Stimulated activated CD4-positive, alpha-beta T cell treated with anti-CD3 and anti-CD28 coated beads, TNF-alpha, amount 100 ng/mL, for 4 hours (primary cell): Measurements from ENCODE around the gene BEST4.
"Not testable (repeated sequence)": the region's sequence is repeated elsewhere in the genome, so short reads cannot be mapped to it uniquely, and the experiment has no call there.

ENCODE experiments used
- DNase-seq, 3 experiments: peaks; one replicate each; pipeline ENCODE4 v3.0.0-alpha.2; 2020; ENCODE audit warnings: low read depth in 3 of 3

BEST4 gene

GRCh38 chr1:44802306-44803061 lies 14.5 kb upstream of the BEST4 start:
- DNase-seq, result no peak

GRCh38 chr1:44801491-44802305 lies 13.7 kb upstream of the BEST4 start:
- peak in 1 of 3 experiments; percentile 39 for DNase-seq

GRCh38 chr1:44799770-44800584 lies 12.0 kb upstream of the BEST4 start, which contains the start of gene PLK3:
Gene PLK3 (plus strand): TSS chr1:44800377. CDS start chr1:44800464, 87 bp downstream.
- DNase-seq, result peak; percentile 93 to 99 (median 98)

- DNase-seq, result no peak
These were observed 10.8 kb upstream of the BEST4 start for GRCh38 chr1:44798481-44799365.

- not testable (repeated sequence) for DNase-seq
These were observed 9.9 kb upstream of the BEST4 start for GRCh38 chr1:44797886-44798285.

DNA sequence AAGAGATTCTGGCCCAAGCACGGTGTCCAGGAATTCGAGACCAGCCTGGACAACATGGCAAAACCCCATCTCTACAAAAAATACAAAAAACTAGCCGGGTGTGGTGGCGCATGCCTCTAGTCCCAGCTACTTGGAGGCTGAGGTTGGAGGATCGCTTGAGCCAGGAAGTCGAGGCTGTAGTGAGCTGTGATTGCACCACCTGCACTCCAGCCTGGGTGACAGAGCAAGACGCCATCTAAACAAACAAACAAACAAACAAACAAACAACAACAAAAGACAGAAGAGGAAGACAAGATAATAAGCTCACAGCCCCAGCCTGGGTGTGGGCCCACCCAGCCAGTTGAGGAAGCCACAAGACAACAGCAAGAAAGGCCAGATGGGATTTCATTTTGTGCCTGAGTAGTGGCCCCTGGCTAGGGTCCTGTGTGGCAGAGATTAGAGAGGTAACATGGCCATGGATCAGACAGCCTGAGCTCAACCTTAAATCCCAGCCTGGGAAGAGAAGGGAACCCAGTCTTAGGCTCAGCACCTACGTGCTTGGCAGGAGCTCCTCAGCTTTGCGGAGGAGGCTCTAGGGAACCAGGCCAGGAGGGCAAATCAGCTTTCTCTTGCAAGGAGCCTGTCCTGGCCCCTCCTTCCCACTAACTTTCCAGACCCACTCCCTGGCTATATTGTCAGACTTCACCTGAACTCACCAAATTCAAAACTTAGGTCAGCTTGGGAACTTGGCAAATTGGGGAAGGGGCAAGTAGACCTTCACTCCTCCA lies 4.9 kb upstream of the BEST4 start:
- DNase-seq, result no peak

- DNase-seq, result no peak
These were observed 3.2 kb upstream of the BEST4 start for GRCh38 chr1:44790968-44791801.

- no peak for DNase-seq
These were observed 464 bp downstream of the BEST4 start for GRCh38 chr1:44787506-44787905.

DNA sequence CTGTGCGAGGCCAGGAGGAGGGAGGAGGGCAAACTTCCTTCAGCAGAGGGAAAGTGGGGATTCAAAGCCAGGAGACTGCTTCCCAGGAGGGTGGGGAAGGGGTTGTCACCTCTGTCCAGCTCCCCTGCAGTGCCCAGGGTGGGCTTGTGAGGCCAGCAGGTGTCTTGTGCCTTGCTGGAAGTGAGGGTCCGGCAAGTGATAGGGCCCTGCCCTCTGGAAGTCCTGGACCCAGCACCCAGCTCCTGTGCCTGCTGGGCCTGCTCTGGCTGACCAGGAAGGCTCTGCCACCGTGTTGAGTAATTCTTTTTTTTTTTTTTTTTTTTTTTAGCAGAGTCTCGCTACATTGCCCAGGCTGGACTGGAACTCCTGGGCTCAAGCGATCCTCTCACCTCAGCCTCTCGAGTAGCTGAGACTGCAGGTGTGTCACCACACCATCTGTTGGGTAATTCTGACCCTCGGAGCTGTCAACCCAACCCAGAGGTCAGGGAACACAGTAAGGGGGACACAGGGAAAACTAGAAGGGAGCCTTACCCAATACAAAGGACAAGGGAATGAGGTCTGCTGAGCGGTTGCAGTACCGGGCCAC lies 1.0 kb downstream of the BEST4 start:
- no peak for DNase-seq

DNA sequence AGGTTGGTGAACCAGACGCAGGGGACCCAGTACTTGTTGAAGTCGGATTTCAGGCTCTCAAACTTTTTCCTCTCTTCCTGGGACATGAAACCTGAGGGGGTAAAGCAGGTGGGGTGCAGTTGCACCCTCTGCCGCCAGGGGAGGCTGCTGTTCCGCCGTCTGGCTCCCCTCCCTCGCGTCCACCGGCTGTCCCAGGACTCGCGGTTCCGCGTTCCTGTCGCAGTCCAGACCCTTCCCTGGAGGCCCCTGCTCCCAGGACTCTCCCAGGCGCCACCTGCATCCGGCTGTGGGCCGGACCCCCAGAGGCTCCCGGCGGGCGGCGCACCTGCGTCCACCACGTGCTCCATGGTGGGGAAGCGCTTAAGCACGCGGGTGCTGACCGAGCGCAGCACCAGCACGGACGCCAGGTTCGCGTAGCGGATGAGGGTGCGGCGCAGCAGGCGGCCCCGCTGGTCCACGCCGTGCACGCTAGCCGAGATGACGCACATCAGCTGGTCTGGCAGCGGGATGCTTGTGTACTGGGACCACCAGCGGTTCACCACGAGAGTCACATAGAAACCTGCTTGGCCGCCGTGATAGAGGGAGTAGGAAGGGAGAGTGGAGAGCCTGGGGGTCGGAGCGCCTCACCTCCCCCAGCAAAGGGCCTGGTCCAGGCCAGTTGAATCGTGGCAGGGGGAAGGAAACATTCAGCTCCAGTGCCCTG lies 1.7 kb downstream of the BEST4 start:
- peak; percentile 68 to 73 (median 72) for DNase-seq

DNA sequence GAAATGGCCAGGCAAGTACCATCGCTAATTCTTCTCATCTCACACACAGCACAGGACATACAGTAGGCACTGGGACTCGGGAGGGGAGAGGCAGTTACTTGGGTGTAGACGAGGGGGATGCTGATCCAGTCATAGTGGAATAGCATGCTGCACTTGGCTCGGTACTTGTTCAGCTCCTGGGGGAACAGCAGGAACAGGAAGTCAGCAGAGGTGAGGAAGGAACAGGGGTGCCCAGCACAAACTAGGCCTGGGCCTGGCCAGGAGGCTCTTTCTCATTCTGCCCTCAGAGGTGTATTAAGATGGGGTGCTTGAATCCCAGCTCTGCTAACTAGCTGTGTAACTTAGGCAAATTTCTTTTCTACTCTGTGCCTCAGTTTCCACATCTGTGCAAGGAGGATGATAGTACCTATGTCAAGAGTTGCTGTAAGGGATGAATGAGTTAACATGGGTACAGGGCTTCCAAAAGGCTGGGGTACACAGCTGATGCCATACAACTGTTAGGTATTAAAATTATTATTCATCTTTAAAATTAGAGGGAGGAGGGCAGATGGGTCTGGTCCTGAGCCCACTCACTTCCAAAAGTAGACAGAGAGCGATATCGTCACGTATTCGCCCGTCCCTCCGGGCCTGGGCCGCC lies 2.4 kb downstream of the BEST4 start:
- no peak for DNase-seq

GRCh38 chr1:44785029-44785380 lies 3.0 kb downstream of the BEST4 start:
- no peak for DNase-seq

DNA sequence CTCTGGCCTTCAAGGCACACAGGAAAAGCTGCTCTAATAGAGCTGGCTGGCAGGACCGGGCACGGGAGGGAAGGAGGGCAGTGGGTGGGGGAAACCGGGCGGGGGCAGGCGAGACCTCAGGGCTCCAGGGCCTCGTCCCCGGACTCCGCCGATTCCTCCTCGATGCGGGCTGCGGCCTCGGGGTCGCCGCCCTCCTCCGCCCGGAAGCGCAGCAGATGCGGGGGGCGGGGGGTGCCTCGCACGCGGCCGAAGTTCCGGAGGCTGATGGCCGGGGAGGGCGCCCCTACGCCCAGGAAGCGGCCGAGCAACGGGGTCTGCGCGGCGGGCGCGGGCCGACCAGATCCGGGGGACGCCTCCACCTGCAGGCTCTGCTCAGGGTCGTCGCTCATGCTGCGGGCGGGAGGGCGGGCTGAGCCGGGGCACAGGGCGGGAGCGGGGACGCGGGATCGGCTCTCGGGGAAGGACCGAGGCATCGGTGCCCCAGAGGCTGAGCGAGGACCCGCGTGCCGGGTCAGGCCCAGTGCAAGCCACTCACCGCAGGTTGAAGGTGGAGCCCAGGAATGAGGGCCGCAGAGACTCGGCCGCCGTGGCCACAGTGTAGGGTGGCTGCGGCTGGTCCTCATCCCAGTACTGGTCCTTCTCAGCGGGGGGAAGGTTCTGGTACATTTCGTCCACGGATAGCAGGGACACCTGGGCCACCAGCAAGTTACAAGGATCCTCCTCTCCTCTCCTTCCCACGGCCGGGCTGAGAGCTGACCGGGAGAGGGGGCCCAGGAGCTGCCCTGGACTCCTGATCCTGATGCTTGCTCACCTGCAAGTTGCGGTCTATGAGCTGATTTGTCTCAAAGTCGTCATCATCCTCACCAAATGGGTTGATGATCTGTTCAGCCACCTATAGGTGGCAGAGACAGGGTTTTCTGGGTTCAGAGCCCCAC lies 3.6 kb downstream of the BEST4 start:
- DNase-seq, result no peak

DNA sequence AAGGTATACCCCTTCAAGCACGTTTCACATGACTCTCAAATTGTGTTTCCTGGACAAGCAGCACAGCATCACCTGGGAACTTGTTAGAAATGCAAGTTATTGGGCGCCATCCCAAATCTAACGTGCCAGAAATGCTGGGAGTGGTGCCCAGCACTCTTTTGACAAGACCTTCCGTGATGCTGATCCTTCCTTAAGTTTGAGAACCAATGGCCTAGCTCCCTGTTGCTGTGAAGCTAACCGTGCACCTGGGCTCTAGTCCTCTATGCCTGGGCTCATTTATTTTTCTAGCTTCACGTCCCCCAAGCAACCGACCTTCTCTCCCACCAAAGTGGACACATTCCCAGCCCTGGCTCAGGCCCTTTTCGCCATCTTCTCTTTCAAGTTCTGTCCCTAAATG lies 4.3 kb downstream of the BEST4 start:
- DNase-seq, result no peak

- DNase-seq, result no peak
These were observed 7.3 kb downstream of the BEST4 start for GRCh38 chr1:44780583-44781121.

DNA sequence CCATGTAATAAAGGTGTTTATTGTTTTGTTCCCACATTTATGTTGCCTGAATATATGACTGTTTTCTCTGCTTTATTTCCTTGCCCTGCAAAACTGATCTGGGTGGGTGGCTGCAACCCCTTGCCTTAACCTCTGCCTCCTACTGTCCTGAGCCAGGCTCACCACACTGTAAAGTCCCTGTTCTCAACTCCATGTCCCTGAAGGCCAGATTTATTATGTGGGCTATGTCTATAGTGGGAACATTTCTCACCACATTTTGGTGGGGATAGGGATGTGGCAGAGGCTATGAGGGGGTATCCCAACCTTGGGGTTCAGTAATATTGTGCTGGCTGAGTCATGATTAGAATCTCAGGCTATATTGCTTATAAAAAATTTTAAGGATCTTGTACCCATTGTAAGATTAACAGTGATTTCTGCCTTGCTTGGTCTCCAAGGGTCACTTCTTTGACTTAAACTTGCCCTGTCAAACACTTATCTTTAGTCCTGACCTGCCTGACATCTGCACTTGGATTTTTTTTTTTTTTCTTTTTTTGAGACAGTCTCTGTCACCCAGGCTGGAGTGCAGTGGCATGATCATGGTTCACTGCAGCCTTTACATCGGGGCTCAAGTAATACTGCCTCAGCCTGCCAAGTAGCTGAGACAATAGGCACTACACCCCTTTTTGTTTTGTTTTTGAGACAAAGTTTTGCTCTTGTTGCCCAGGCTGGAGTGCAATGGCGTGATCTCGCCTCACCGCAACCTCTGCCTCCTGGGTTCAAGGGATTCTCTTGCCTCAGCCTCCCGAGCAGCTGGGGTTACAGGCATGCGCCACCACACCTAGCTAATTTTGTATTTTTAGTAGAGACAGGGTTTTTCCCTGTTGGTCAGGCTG lies 9.0 kb downstream of the BEST4 start:
- DNase-seq, result no peak
